Type B pancreatic cell (in vitro differentiated cells): ENCODE results near the gene PLCB1. TPM values are rescaled to one million over a fixed set of nuclear protein-coding genes. Genes with fewer than 3 reads are reported as not detected.

ENCODE experiments used
- DNase-seq: peaks from one replicate; pipeline ENCODE4 v3.0.0; 2021; ENCODE audit warnings: mixed read lengths; ENCODE audit not compliant: unreplicated experiment; ENCODE audit errors: extremely low spot score
- H3K27ac Mint-ChIP-seq: 2 replicates; pipeline ENCODE4 v1.8.0; 2021; ENCODE audit warnings: mild to moderate bottlenecking, mixed read lengths
- H3K27me3 Mint-ChIP-seq: 2 replicates; pipeline ENCODE4 v1.8.0; 2021; ENCODE audit warnings: mixed read lengths
- H3K36me3 Mint-ChIP-seq: 2 replicates; pipeline ENCODE4 v1.8.0; 2021; ENCODE audit warnings: mixed read lengths
- H3K4me1 Mint-ChIP-seq: one replicate; pipeline ENCODE4 v1.8.0; 2021; ENCODE audit warnings: mixed read lengths; ENCODE audit not compliant: unreplicated experiment
- H3K4me3 Mint-ChIP-seq: 2 replicates; pipeline ENCODE4 v1.8.0; 2021; ENCODE audit warnings: mild to moderate bottlenecking, mixed read lengths
- H3K9me3 Mint-ChIP-seq: 2 replicates; pipeline ENCODE4 v1.8.0; 2021; ENCODE audit warnings: mixed read lengths
- total RNA-seq: library from RNA; stranded (reverse); gene quantifications from 2 replicates; pipeline ENCODE4 v1.2.1, GENCODE V29; 2021; ENCODE audit warnings: low replicate concordance
- TF ChIP-seq, protein P1 (sequence below): fragments of 200-600 bp; sonication (generic); conservative IDR thresholded peaks from 2 replicates; pipeline ENCODE4 v1.5.0; 2021; ENCODE audit warnings: antibody characterized with exemption, mild to moderate bottlenecking

The PLCB1 gene
- total RNA-seq, 1 donor from 2014 or later: 17.9 TPM

DNA sequence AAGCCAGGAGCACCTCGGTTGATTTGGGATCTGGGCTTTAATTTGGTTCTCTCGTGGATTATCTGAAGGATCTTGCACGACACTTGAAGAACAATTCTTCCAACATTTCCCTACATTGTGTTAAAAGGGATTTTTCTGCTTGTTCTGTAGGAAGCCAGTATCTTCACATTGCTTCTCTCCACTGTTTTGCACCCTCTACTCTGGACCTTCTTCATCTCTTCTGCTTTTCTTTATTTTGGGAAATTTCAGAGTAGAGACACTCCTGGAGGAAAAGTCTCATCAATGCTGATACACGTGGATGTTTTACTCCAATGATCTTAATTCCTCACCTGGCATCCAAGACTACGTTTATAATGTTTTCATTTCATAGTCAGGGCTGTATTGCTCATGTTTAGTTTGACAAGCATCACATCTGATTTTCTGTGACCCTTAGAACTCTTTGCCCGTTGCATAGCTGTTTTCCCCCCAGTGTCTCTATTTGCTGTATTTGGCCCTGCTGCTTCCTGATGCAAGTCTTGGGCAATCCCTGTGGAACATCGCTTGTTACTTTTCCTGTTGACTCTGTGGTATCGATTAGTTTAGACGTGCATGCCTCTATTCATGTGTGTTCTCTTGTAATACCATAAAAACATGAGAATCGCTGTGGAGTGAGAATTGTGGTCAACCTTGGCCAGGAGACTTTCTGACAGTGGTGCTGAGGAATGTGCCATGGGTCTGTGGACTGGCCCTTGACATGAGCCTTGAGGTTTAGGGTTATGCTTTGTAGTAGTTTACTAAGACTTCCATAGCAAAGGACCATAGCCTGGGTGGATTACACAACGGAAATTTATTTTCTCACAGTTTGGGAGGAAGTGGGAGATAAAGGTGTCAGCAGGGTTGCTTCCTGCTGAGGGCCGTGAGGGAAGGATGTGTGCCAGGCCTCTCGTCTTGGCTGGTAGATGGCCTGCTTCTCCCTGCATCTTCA lies 12.5 kb downstream of the PLCB1 start:
- Mint-ChIP-seq H3K4me3 (no peak overlapping the region), H3K27me3 (no peaks in the 10 kb centered on the region), H3K4me1 (peaks cover 8% of the 10 kb centered on the region), H3K27ac (no peak overlapping the region), H3K36me3 (peaks cover 6% of the 10 kb centered on the region), H3K9me3 (no peaks in the 10 kb centered on the region)
- no peak for DNase-seq
- TF ChIP-seq, protein P1, sequence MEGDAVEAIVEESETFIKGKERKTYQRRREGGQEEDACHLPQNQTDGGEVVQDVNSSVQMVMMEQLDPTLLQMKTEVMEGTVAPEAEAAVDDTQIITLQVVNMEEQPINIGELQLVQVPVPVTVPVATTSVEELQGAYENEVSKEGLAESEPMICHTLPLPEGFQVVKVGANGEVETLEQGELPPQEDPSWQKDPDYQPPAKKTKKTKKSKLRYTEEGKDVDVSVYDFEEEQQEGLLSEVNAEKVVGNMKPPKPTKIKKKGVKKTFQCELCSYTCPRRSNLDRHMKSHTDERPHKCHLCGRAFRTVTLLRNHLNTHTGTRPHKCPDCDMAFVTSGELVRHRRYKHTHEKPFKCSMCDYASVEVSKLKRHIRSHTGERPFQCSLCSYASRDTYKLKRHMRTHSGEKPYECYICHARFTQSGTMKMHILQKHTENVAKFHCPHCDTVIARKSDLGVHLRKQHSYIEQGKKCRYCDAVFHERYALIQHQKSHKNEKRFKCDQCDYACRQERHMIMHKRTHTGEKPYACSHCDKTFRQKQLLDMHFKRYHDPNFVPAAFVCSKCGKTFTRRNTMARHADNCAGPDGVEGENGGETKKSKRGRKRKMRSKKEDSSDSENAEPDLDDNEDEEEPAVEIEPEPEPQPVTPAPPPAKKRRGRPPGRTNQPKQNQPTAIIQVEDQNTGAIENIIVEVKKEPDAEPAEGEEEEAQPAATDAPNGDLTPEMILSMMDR: no peak

DNA sequence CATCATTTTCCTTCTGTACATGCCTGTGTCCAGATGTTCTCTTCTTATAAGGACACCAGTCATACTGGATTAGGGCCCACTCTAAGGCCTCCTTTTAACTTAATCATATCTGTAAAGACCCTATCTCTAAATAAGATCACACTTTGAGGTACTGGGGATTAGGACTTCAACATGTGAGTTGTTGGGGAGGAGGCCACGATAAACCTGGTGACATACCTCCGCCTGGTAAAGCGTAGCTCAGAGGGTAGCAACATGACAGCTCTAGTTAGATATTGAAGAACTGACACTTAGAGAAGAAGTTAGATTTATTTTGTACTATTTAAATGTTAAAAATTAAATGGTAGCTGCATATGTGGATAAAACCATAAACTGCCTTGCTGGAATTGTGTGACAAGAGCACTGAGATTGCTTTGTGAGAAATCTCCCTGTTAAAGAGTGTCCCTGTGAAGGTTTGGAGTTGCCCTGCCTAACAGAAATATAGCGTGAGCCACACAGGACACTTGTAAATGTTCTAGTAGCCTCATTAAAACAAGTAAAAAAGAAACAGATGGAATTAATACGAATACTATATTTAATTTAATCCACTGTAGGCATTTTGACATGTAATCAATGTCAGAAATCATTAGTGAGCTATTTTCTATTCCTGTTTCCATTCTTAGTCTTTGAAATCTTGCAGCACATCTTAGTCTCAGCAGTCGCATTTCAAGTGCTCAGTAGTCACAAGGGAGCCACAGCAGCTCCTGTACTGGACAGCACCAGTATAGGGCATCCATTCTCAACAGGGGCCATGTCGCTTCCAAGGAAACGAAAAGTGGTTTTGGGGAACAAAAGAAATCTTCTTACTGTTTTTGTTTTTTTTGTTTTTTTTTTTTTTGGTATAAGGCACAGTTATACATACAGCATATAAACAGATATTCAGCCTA lies 13.4 kb downstream of the PLCB1 start:
- Mint-ChIP-seq H3K4me3 (no peak overlapping the region), H3K27ac (no peak overlapping the region), H3K36me3 (peaks cover 6% of the 10 kb centered on the region), H3K27me3 (no peaks in the 10 kb centered on the region), H3K4me1 (peaks cover 14% of the 10 kb centered on the region), H3K9me3 (no peaks in the 10 kb centered on the region)
- no peak for DNase-seq
- TF ChIP-seq, protein P1: no peak

DNA sequence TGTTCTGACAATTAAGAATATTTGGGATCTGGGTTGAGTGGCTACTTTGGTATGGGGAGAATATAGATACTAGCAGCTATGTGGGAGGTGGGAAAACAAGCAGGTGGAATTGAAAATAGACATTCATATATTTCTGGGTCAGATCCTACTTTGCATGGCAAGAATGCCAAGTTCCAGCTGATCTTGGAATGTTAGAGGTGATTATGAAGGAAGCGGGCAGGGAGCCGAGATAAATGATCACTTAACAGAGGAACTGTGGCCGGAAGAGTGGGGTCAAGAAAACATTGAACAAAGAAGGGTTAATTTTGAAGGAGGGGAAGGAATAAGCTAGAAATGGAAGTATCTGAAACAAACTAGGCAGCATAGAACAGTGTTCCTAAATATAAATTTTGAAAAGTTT lies 15.4 kb downstream of the PLCB1 start:
- no peak for DNase-seq
- Mint-ChIP-seq H3K4me1 (peaks cover 19% of the 10 kb centered on the region), H3K27me3 (no peaks in the 10 kb centered on the region), H3K36me3 (peaks cover 6% of the 10 kb centered on the region), H3K27ac (no peak overlapping the region), H3K4me3 (no peak overlapping the region), H3K9me3 (no peaks in the 10 kb centered on the region)
- TF ChIP-seq, protein P1: no peak

DNA sequence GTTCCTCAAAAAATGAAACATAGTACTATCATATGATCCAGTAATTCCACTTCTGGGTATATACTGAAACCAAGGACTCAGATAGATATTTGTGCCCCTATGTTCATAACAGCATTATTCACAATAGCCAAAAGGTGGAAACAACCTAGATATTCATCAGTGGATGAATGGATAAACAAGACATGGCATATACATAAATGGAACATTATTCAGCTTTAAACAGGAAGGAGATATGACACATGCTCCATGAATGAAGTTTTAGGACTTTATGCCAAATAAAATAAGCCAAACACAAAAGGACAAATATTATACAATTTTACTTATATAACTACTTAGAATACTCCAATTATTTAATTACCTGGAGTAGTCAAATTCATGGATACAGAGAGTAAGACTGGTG lies 16.4 kb downstream of the PLCB1 start:
- H3K4me3 Mint-ChIP-seq: no peak overlapping the region

DNA sequence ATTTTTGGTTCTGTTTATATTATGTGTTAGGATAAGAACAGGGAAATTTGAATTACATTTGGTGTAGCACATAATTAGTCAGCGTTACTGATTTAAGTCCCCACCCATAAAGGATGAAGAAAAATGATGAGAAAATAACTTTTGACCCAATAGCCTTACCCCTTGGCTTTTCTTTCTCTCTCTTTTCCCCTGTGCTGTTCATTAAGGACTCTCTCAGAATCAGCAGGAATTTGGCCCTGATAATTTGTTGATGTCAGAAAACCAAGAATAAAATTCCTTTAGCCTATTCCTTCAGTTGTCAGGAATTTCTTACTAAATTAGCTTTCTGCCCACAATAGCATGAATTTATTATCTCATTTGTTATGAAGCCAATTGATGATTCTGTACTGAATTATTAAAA lies 18.5 kb downstream of the PLCB1 start:
- Mint-ChIP-seq H3K27ac (no peak overlapping the region), H3K4me3 (no peak overlapping the region), H3K36me3 (no peaks in the 10 kb centered on the region), H3K27me3 (no peaks in the 10 kb centered on the region), H3K9me3 (no peaks in the 10 kb centered on the region), H3K4me1 (peaks cover 11% of the 10 kb centered on the region)
- DNase-seq: no peak
- TF ChIP-seq, protein P1: no peak

More for the DNA sequence above, 16.4 kb downstream of the PLCB1 start:
- Mint-ChIP-seq H3K36me3 (peaks cover 6% of the 10 kb centered on the region), H3K27me3 (no peaks in the 10 kb centered on the region), H3K9me3 (no peaks in the 10 kb centered on the region), H3K4me1 (peaks cover 19% of the 10 kb centered on the region), H3K27ac (no peak overlapping the region)
- DNase-seq: no peak
- TF ChIP-seq, protein P1: no peak
